MM.1S (cell line): ENCODE data around the gene HNRNPLL.

Experiments used
- DNase-seq: peaks from one replicate; pipeline ENCODE4 v3.0.0-alpha.2; 2015
- H2AFZ ChIP-seq: fragments of 300-600 bp; sonication (generic); 2 replicates; pipeline ENCODE4 v1.6.0; 2016; ENCODE audit warnings: antibody characterized with exemption, low read length
- H3F3A ChIP-seq: fragments of 300-600 bp; sonication (generic); 2 replicates; pipeline ENCODE4 v1.6.1; 2016; ENCODE audit warnings: mild to moderate bottlenecking, antibody characterized with exemption, low read length, moderate library complexity, mixed read lengths; ENCODE audit not compliant: insufficient read depth
- H3K27ac ChIP-seq: fragments of 300-600 bp; sonication (generic); 2 replicates; pipeline ENCODE4 v1.5.1; 2016; ENCODE audit warnings: mild to moderate bottlenecking, low read length
- H3K27me3 ChIP-seq: fragments of 300-600 bp; sonication (generic); replicated peaks from 2 replicates; pipeline ENCODE4 v1.6.0; 2016; ENCODE audit warnings: low read length; ENCODE audit not compliant: insufficient read depth
- H3K36me3 ChIP-seq: fragments of 300-600 bp; sonication (generic); replicated peaks from 2 replicates; pipeline ENCODE4 v1.6.1; 2016; ENCODE audit warnings: mild to moderate bottlenecking, low read length, mixed read lengths; ENCODE audit not compliant: insufficient read depth
- H3K4me1 ChIP-seq: fragments of 300-600 bp; sonication (generic); 2 replicates; pipeline ENCODE4 v1.6.1; 2016; ENCODE audit warnings: low read length, mixed read lengths
- H3K4me2 ChIP-seq: fragments of 300-600 bp; sonication (generic); 2 replicates; pipeline ENCODE4 v1.6.0; 2016; ENCODE audit warnings: low read depth, low read length
- H3K4me3 ChIP-seq: fragments of 300-600 bp; sonication (generic); 2 replicates; pipeline ENCODE4 v1.5.1; 2016; ENCODE audit warnings: low read length, mixed read lengths
- H3K79me2 ChIP-seq: fragments of 300-600 bp; sonication (generic); 2 replicates; pipeline ENCODE4 v1.6.1; 2016; ENCODE audit warnings: mixed run types, low read length, mixed read lengths
- H3K9ac ChIP-seq: fragments of 300-600 bp; sonication (generic); 2 replicates; pipeline ENCODE4 v1.6.1; 2016; ENCODE audit warnings: low read length, mixed read lengths
- H3K9me2 ChIP-seq: fragments of 300-600 bp; sonication (generic); replicated peaks from 2 replicates; pipeline ENCODE4 v1.6.1; 2016; ENCODE audit warnings: mild to moderate bottlenecking, low read length, mixed read lengths; ENCODE audit not compliant: insufficient read depth
- H3K9me3 ChIP-seq: fragments of 300-600 bp; sonication (generic); replicated peaks from 2 replicates; pipeline ENCODE4 v1.6.1; 2016; ENCODE audit warnings: mild to moderate bottlenecking, low read length, mixed read lengths; ENCODE audit not compliant: insufficient read depth
- H4K20me1 ChIP-seq: fragments of 300-600 bp; sonication (generic); 2 replicates; pipeline ENCODE4 v1.6.1; 2016; ENCODE audit warnings: mild to moderate bottlenecking, low read length, moderate library complexity, mixed read lengths; ENCODE audit not compliant: insufficient read depth
- EZH2 ChIP-seq: fragments of 300-600 bp; sonication (generic); optimal IDR thresholded peaks from 2 replicates; pipeline ENCODE3; 2017; ENCODE audit warnings: low read depth, mild to moderate bottlenecking, antibody characterized with exemption, low read length, mixed read lengths
- EZH2phosphoT487 ChIP-seq: fragments of 300-600 bp; sonication (generic); IDR thresholded peaks from 2 replicates; pipeline ENCODE4 v1.6.1; 2018; ENCODE audit warnings: antibody characterized with exemption, low read length
- TF ChIP-seq, protein P1 (sequence below): fragments of 300-600 bp; sonication (generic); IDR thresholded peaks from 2 replicates; pipeline ENCODE4 v1.5.1; 2016; ENCODE audit warnings: antibody characterized with exemption, low read length, mixed read lengths

Gene HNRNPLL

DNA sequence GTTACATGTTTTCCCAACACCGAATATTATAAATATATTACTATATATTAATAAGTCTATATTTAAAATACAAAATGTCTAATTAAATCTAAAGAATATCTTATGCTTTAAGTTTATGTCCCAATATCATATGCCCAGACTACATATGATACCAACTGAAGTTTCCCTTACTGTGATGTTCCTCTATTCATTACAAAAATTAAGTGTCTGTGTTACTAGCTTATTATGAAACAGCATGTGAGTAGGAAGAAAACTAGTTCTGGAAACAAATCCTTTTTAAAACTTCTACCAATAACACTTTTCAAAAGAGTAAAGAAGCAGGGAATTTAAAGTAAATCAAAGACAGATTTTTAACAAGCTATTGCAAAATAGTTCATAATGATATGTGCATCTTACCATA lies 17.8 kb downstream of the HNRNPLL start:
- H3K4me2 ChIP-seq: no peak overlapping the region
- no peak overlapping the region for H3K4me3 ChIP-seq
- H4K20me1 ChIP-seq: no peaks in the 10 kb centered on the region
- no peaks in the 10 kb centered on the region for H3K9me2 ChIP-seq
- peaks cover 10% of the 10 kb centered on the region for H3K4me1 ChIP-seq
- no peaks in the 10 kb centered on the region for H3K27me3 ChIP-seq
- DNase-seq: no peak
- H2AFZ ChIP-seq: no peak overlapping the region
- no peak overlapping the region for H3K9ac ChIP-seq
- 0 out of 2 replicates have a peak, but pooled peaks cover 3% of the 10 kb centered on the region for H3K36me3 ChIP-seq
- peaks cover 4% of the 10 kb centered on the region; the same call in 1 of the 2 replicates for H3F3A ChIP-seq
- TF ChIP-seq EZH2phosphoT487: no peak
- TF ChIP-seq, protein P1, sequence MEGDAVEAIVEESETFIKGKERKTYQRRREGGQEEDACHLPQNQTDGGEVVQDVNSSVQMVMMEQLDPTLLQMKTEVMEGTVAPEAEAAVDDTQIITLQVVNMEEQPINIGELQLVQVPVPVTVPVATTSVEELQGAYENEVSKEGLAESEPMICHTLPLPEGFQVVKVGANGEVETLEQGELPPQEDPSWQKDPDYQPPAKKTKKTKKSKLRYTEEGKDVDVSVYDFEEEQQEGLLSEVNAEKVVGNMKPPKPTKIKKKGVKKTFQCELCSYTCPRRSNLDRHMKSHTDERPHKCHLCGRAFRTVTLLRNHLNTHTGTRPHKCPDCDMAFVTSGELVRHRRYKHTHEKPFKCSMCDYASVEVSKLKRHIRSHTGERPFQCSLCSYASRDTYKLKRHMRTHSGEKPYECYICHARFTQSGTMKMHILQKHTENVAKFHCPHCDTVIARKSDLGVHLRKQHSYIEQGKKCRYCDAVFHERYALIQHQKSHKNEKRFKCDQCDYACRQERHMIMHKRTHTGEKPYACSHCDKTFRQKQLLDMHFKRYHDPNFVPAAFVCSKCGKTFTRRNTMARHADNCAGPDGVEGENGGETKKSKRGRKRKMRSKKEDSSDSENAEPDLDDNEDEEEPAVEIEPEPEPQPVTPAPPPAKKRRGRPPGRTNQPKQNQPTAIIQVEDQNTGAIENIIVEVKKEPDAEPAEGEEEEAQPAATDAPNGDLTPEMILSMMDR: no peak
- no peak for TF ChIP-seq EZH2
- no peaks in the 10 kb centered on the region for H3K9me3 ChIP-seq
- H3K27ac ChIP-seq: no peak overlapping the region
- peaks cover 26% of the 10 kb centered on the region for H3K79me2 ChIP-seq

DNA sequence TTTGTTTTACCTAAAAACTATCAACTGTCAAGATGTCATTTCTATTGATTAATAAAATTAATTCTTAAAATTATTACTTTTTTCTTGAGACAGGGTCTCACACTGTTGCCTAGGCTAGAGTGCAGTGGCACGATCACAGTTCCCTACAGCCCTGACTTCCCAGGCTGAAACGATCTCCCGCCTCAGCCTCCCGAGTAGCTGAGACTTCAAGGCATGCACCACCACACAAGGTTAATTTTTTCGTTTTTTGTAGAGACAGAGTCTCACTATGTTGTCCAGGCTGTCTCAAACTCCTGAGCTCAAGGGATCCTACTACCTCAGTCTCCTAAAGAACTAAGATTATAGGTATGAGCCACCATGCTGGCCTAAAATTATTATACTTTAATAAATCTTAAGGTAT lies 18.7 kb downstream of the HNRNPLL start:
- peaks cover 18% of the 10 kb centered on the region for H3K79me2 ChIP-seq
- no peak overlapping the region for H2AFZ ChIP-seq
- H3K9me2 ChIP-seq: no peaks in the 10 kb centered on the region
- no peaks in the 10 kb centered on the region for H4K20me1 ChIP-seq
- peaks cover 6% of the 10 kb centered on the region for H3K4me1 ChIP-seq
- no peak for DNase-seq
- H3K9ac ChIP-seq: no peak overlapping the region
- H3K27me3 ChIP-seq: no peaks in the 10 kb centered on the region
- 0 out of 2 replicates have a peak, but pooled peaks cover 3% of the 10 kb centered on the region for H3K36me3 ChIP-seq
- no peak overlapping the region for H3K27ac ChIP-seq
- H3K4me3 ChIP-seq: no peak overlapping the region
- TF ChIP-seq, protein P1: no peak
- TF ChIP-seq EZH2phosphoT487 (no peak), EZH2 (no peak)
- peaks cover 4% of the 10 kb centered on the region; the same call in 1 of the 2 replicates for H3F3A ChIP-seq
- H3K4me2 ChIP-seq: no peak overlapping the region
- H3K9me3 ChIP-seq: no peaks in the 10 kb centered on the region

DNA sequence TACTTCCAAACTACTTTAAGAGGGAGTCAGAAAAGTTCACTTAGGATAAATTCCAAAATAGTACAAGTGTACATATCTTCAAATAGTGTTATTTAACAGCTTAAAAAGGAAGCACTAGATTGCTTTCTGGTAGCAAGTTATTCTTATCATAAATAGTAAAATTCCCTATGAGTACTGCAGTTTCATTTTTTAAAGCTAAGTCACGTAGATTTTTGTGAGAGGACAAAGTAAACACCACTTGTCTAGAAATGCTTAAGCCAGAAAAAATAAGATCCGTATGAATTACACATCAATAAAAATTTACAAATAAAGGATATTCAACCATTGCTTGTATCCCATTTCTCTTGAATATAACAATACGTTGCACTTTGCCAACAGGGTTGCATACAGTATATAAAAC lies 19.2 kb downstream of the HNRNPLL start:
- H3K4me2 ChIP-seq: no peak overlapping the region
- H3F3A ChIP-seq: peaks cover under 1% of the 10 kb centered on the region; the same call in 1 of the 2 replicates
- DNase-seq: no peak
- no peaks in the 10 kb centered on the region for H3K9me2 ChIP-seq
- H4K20me1 ChIP-seq: no peaks in the 10 kb centered on the region
- no peak overlapping the region for H3K4me3 ChIP-seq
- H3K27ac ChIP-seq: no peak overlapping the region
- no peak for TF ChIP-seq EZH2
- TF ChIP-seq, protein P1: no peak
- no peak for TF ChIP-seq EZH2phosphoT487
- no peaks in the 10 kb centered on the region for H3K27me3 ChIP-seq
- no peak overlapping the region for H2AFZ ChIP-seq
- H3K9me3 ChIP-seq: no peaks in the 10 kb centered on the region
- H3K9ac ChIP-seq: no peak overlapping the region
- peaks cover 18% of the 10 kb centered on the region for H3K79me2 ChIP-seq
- H3K4me1 ChIP-seq: 0 out of 2 replicates have a peak, but pooled peaks cover 2% of the 10 kb centered on the region
- 0 out of 2 replicates have a peak, but pooled peaks cover 3% of the 10 kb centered on the region for H3K36me3 ChIP-seq
